HG02571 (cell line): ENCODE results near the gene SHC1.
A peak's percentile ranks its signal among the peaks of the same experiment; 100 is the strongest.

Experiments used
- ATAC-seq: cut with Tn5 transposase; IDR thresholded peaks from one replicate; pipeline ENCODE4 v1.9.1; 2021; ENCODE audit warnings: mild to moderate bottlenecking, moderate library complexity; ENCODE audit not compliant: unreplicated experiment

The SHC1 gene

GRCh38 chr1:154959426-154959780, 11.1 kb downstream of the SHC1 start:
- ATAC-seq, result no peak

- ATAC-seq, result no peak
Measured at GRCh38 chr1:154958681-154959425, 11.7 kb downstream of the SHC1 start.

GRCh38 chr1:154958036-154958435, 12.5 kb downstream of the SHC1 start:
- ATAC-seq, result no peak

GRCh38 chr1:154957091-154957657, 13.4 kb downstream of the SHC1 start:
- ATAC-seq, result no peak

GRCh38 chr1:154956544-154956941, 14.0 kb downstream of the SHC1 start:
- ATAC-seq, result no peak

- peak; percentile 62 for ATAC-seq
Measured at GRCh38 chr1:154955718-154956543, 14.6 kb downstream of the SHC1 start, which contains the start of gene PBXIP1. Gene PBXIP1, minus strand, starts transcription at chr1:154956099. Its CDS starts 2,378 bp downstream, at chr1:154953721.

GRCh38 chr1:154955039-154955717, 15.4 kb downstream of the SHC1 start:
- no peak for ATAC-seq

- ATAC-seq, result no peak
Measured at GRCh38 chr1:154954541-154954940, 16.0 kb downstream of the SHC1 start.

- ATAC-seq, result no peak
Measured at GRCh38 chr1:154953611-154954038, 16.9 kb downstream of the SHC1 start.

- ATAC-seq, result no peak
Measured at GRCh38 chr1:154952664-154953063, 17.9 kb downstream of the SHC1 start.

GRCh38 chr1:154951901-154952657, 18.5 kb downstream of the SHC1 start:
- ATAC-seq, result no peak

- no peak for ATAC-seq
Measured at GRCh38 chr1:154948079-154948478, 22.5 kb downstream of the SHC1 start.

- ATAC-seq, result no peak
Measured at GRCh38 chr1:154945962-154946850, 24.3 kb downstream of the SHC1 start.

GRCh38 chr1:154945160-154945961, 25.2 kb downstream of the SHC1 start:
- no peak for ATAC-seq

- ATAC-seq, result no peak
Measured at GRCh38 chr1:154944401-154945159, 26.0 kb downstream of the SHC1 start.

- no peak for ATAC-seq
Measured at GRCh38 chr1:154943649-154944400, 26.7 kb downstream of the SHC1 start.

- no peak for ATAC-seq
Measured at GRCh38 chr1:154941333-154942013, 29.1 kb downstream of the SHC1 start.
